HG03159 (cell line): ENCODE results near the gene FAM89B.
"Not testable (repeated sequence)": the region's sequence is repeated elsewhere in the genome, so short reads cannot be mapped to it uniquely, and the experiment has no call there.

ENCODE experiments used
- ATAC-seq: cut with Tn5 transposase; IDR thresholded peaks from one replicate; pipeline ENCODE4 v1.9.1; 2021; ENCODE audit warnings: mild to moderate bottlenecking, moderate library complexity; ENCODE audit not compliant: unreplicated experiment

The FAM89B gene

DNA sequence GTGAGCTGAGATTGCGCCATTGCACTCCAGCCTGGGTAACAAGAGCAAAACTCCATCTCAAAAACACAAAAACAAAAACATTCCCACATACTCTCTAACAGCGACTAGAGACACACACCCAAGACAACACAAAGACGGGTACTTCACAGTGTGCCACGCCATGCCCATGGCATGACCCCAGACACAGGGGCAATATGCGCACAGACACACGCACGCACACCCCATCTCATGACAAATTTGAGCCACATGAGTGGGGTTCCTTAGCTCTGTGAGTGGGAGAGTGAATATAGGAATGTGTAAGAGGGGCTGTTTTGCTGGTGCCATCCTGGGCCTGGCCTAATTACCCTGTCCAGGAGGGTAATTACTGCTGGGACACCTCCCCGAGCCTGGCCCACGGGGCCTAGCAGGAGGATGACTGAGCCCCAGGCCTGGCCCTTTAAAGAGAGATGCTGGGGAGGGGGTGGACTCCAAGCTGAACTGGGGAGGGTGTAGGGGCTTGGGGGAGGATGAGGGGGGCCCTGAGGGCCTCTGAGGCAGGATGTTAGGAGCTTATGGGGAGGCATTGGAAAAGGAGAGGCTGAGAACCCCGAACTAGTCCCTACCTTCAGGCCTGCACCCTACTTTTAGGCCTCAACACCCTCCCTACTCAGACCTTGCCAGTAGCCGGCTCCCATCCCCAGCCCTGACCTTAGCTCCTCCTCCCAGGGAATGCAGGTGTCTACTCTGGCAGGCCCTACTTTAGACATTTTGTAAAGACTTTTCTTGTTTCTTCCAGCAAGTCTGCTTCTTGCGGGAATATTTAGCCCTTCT is 15.7 kb upstream of the FAM89B start:
- ATAC-seq = no peak

DNA sequence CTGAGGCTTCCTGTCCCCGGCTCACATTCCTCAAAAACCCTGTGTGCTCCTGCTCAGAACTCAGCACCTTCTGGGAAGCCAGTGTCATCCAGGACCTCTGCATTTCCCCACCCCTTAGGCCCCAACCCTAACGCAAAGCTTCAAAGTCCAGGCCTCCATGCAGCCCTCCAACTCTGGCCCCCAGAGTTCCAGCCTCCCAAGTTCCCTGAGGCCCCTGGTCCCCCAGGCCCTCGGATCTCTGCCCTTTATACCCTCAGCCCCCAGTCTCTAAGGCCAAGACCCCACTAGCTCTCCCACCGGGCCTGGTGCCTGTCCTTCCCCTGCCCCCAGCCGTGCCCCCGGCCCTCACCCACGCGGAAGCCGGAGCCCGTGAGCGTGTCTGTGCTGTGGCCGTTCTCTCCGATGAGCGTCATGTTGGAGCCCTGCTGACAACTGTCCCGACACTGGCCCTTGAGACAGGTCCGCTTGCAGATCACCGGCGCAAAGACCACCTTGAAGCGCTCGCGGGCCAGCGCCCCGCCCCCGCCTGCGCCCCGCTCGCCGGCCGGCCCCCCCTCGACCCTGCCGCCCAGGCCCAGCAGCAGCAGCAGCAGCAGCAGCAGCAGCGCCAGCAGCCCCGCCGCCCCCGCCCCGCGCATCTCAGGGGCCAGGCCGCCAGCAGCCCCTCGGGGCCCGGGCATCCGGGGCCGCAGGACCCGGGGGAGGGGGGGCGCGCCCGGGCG is 14.9 kb upstream of the FAM89B start:
- no peak for ATAC-seq

DNA sequence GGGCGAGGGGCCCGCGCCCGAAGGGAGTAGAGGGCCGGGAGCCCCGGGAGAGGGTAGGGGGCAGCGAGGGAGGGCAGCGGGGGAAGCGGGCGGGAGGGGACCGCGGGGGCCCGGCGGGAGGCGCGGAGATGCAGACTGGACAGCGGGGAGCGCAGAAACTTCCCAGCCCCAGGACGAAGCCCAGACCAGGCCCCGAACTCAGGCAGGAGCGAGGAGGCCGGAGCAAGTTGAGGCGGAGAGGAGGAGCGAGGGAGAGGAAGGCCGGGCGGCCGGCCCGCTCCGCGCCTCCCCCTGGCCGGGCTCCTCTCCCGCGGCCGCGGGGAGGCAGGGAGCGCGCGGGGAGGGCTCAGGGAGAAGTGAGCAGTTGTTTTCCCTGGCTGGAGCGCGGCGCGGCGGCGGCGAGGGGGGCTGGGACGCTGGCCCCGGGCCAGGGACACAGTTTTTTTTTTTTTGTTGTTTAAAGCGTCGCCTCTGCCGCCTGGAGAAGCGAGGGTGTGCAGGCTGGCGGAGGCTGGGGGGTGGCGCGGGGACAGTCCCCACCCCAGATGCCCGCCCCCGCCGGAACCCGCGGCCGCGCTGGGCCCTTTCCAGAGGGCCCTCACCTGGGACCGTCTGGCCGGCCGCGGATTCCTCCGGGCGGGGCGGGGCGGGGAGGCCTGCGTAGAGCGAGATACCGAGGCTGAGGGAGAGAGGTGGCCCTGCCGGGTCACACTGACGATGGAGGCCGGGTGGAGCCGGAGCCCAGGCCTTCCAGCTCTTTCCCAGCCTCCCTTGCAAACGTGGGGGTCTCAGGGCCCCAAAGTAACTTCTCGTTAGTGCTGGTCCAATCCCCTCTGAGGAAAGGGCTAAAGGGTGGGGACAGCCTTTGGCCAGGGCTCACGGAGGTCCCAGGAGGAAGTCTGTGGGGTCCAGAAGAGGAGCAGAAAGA is 14.1 kb upstream of the FAM89B start, which contains the start of gene LTBP3:
Gene LTBP3, minus strand, starts transcription at position 358 of the 928 bp plus-strand sequence. CDS start 400 bp downstream, outside the sequence.
- no peak for ATAC-seq

DNA sequence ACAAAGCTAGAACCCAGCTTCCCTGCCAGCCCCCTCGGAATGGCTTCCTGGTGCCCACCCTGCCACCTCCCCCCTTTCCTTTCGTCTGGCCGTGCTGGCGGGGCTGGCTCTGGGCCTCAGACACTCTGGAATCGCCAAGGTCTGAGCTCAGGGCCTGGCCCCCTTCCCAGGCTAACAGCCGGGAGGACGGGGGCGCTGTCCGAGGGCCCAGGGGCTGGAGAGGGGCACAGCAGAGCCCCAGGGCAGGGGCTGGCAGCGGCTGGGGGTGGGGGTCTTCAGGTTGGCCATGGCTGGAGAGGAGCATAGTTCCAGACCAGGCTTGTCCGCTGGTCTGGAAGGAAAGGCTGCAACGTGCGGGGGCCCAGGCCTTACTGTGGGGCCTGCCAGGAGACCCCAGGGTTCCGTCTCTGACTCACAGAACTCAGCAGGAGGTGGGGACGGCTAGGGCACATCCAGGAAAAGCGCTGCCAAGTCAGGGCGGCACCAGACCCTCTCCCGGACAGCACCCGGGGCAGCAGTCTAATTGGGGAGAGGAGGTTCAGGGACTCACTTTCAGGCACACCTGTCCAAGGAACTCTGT is 13.3 kb upstream of the FAM89B start:
- no peak for ATAC-seq

DNA sequence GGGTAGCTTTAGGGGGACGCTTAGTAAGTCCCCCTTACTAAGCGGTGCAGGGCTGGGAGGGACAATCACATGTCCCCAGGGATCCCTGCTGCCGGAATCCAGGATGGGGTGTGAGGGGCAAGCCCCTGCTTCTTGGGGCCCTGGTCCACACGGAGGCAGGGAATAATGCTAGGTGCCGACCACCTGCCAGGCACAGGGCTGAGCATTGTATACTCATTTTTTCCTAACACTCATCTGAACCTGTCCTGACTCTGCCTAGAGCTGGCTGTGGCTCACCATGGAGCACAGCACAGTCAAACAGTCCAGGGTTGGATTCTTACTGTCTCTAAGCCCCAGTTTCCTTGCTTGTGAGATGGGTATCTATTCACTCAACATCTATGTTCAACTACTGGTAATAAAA is 12.8 kb upstream of the FAM89B start:
- no peak for ATAC-seq

DNA sequence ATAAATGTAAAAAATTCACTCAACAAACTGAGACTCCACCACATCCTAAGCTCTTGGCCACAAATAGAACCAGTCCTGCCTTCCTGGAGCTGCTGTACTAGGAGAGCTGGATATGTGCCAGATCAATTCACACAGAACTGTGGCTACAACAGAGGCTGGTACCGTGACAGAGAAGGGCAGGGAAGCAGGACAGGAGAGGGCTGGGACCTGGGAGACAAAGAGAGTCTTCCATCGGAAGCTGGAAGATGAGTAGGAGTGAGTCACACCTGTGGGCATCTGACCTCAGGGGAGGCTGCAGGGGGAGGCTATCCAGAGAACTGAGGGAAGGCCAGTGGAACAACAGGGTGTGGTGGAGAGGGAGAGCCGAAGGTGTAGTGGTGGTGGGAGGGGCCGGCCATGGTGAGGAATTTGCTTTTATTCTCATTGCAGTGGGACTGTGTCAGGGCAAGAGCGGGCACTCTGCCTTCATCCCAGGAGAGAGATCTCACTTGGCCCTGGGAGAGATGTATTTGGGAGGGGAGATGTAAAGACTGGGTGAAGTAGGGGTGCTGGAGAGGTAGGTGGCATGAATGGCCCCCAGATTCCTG is 12.3 kb upstream of the FAM89B start:
- ATAC-seq = no peak

DNA sequence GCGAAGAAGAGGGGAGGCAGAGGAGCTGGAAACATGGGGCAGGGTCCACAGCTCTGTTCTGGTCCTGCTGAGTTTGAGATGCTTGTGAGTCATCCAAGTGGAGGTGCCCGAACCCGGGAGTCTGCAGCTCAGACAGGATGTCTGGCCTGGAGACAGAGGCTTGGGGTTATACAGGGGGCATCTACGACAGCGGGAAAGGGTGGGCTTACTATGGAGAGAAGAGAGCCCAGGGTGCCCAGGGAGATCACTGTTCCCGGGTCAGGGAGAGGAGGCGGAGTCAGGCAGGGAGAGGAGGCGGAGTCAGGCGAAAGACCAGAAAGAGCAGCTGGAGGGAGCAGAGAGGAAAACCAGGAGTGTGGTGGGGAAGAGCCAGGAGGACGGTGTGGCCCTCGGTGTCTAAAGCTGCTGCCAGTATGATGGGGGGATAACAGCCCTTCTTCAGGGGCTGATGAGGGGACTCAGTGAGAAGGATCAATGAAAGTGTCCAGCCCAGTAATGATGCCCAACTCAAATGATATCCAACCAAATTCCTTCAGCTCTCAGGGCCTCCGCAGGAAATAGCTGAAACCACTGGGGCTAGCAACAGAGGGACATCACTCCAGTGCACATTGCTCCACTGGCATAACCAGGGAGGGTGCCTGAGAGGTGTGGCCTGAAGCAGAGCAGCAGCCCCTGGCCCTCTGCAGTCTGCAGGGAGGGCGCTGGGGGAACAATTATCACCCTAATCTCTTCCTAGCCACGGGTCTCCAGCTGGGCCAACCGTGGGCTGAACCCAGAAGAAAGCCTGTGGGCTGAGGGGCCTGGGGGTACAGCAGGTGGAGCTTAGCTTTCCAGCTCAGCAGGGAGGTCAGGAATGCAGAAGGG is 11.6 kb upstream of the FAM89B start:
- ATAC-seq = no peak

DNA sequence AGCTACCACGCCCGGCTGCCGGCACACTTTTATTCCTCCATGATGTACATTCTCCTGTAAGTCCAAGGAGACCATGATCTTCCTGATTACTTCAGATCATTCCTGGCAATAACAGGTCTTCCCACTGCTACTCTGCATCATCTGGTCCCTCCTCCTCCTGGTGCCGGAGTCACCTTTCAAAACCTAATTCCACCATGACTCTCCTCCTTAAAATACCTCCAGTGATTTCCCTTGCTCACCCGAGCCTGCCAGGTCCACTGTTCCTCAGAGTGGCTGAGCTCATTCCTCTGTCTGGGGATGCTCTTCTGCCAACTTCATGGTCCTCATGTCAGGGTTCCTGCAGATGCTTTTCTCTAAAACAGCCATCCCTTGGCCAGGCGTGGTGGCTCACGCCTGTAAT is 10.3 kb upstream of the FAM89B start:
- ATAC-seq = no peak

DNA sequence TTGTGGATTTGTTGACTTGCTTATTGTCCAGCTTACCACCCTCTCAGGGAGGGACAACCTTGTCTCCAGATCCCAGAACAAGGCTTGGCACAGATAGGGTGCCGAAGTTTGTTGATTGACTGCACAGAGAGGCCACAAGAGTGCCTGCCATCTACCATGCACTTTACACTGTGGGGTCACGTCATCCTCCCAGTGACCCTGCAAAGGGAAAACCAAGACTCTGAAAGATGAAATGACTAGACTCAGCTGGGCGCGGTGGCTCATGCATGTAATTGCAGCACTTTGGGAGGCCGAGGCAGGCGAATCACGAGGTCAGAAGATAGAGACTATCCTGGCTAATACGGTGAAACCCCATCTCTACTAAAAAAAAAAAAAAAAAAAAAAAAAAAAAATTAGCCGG is 9.6 kb upstream of the FAM89B start:
- ATAC-seq = no peak

DNA sequence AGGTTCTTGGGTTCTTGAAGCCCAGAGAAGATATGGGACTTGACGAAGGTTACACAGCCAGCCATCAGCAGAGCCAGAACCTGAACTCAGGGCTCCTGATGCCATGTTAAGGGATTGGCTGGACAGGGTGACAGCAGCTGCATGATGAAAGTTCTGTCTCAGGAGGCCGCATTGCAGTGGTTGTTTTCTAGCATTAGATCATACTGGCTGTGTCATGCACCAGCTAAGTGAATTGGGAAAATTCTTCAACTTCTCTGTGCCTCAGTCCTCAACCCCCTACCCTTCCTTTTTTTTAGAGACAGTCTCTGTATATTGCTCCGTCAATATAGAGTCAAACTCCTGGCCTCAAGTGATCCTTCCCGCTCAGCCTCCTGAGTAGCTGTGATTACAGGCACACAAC is 8.7 kb upstream of the FAM89B start:
- no peak for ATAC-seq

DNA sequence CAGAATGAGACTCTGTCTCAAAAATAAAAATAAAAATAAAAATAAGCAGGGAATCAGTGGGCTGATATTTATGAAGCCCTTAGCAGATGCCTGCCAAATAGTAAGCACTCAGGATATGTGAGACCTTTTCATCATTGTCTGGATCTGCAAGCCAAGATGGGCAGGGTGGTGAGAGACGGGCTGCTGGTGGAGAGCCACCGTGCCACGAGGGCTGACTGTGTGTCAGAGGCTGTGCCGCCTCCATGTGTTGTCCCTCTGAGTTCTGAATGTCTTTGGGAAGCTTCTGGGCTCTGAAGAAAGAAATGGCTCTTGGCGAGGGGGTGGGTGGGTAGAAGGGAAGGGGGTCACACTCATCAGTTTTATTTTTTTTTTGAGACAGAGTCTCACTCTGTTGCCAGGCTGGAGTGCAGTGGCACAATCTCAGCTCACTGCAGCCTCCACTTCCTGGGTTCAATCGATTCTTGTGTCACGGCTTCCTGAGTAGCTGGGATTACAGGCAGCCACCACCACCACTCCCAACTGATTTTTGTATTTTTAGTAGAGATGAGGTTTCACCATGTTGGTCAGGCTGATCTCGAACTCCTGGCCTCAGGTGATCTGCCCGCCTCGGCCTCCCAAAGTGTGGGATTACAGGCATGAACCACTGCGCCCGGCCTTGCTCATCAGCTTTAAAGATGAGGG is 7.3 kb upstream of the FAM89B start:
- not testable (repeated sequence) for ATAC-seq

DNA sequence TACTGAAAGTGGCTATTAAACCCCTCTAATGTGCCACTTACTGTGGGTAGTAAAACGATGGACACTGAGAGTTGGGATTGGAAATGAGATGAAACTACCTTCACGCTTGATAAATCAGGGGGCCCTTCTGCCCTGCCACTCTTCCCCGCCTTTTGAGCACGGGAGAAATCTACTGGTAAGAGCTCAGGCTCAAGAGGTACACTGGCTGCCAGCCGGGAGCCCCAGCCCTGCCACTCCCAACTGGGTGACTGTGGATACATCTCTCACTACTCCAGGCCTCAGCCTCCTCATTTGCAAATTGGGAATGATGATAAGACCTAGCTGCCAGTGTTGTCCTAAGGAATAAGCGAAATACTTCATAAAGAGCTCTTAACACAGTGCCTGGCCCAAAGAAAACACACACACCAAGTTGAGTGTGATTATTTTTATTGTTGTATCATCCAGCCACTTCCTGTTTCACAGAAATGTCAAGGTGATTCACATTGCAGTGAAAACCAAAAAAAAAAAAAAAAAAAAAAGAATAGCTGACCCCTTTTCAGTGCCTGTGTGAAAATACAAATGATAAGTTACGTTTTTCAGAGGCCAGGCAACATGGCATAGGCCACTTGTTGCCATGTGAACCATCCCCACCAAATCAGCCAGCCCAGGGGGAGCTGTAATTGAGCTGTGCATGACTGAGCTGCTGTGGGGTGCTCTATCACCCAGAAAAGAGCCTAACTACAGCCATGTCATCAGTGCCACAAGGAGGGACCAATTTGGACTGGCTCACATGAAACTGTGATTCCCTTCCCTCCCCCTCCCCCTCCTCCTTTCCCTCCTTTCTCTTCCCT is 6.5 kb upstream of the FAM89B start:
- ATAC-seq = no peak

DNA sequence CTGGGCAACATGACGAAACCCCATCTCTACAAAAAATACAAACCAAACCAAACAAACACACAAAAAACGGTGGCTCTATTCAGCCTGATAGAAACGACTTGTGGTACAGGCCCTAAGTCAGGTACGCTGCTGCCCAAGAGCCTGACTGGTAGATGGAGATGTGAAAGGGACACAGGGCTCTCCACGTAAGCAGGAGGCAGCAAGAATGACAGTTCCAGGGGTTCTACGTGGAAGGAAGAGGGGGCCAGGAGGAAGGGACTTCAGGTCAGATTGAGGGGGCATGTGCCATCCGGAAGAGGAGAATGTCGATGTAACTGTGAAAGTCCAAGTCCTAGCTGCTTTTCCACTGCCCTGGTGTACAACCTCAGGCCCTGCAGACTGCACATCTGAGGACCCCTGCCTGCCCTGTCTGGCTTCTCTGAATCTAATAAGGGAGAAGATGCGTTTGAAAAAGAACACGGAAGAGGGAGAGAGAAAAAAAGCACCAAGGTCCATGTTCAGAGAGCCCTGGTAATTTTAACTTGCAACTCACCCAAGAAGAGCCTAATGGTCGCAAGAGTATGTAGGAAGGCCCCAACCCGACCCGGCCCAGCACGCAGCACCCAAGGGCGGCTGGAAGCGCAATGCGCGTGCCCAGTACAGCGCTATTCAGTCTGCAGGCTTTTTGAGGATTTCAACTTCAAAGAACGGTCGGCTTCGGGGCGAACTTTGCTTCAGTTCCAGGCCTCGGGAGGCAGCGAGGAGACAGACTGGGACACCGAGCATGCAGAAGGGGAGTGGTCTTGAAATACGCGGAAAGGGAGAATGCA is 3.0 kb upstream of the FAM89B start:
- no peak for ATAC-seq

DNA sequence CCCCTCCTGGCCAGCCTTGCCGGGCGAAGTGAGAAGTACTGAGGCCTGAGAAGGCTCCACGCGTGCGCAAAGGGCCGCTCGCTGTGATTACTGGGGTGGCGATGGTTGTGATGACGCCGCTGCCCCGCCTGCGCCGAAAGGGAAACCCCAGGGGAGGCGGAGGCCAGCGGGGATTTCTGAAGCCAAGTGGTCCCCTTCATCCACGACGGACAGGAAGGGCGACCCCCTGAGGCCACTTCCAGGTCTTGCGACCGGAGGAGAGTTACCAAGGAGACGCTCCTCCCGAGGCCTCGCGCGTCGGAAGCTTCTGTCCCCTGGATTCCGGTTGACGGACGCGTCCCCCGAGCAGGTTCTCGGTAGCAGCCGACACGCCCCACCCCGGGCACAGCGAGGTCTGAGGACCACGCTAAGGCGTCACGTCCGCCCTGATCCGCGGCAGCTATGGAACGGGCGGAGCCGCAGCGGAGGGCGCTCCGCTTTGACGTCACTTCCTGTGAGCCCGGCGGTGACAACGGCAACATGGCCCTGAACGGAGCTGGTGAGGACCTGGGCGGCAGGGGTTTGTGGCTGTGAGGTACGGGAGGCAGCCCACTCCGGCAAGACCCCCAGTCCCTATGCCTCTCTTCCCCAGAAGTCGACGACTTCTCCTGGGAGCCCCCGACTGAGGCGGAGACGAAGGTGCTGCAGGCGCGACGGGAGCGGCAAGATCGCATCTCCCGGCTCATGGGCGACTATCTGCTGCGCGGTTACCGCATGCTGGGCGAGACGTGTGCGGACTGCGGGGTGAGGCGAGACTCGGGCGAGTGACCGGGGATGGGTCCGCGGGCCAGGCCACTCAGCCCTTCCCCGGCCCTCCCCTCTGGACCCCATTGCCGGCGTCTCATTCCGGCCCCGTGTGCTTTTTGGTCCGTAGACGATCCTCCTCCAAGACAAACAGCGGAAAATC is 2.1 kb upstream of the FAM89B start, which contains the start of gene ZNRD2:
Gene ZNRD2, plus strand, starts transcription at position 505 of the 946 bp plus-strand sequence. Its CDS starts 15 bp downstream, at position 520.
- ATAC-seq = peak; percentile 55

DNA sequence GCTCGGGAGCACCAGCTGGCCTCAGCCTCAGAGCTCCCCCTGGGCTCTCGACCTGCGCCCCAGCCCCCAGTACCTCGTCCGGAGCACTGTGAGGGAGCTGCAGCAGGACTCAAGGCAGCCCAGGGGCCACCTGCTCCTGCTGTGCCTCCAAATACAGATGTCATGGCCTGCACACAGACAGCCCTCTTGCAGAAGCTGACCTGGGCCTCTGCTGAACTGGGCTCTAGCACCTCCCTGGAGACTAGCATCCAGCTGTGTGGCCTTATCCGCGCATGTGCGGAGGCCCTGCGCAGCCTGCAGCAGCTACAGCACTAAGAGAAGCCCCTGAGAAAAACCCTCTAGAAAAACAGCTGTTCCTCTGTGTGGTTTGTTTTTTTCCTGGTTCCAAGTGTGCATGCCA is 918 bp upstream of the FAM89B start:
- no peak for ATAC-seq

DNA sequence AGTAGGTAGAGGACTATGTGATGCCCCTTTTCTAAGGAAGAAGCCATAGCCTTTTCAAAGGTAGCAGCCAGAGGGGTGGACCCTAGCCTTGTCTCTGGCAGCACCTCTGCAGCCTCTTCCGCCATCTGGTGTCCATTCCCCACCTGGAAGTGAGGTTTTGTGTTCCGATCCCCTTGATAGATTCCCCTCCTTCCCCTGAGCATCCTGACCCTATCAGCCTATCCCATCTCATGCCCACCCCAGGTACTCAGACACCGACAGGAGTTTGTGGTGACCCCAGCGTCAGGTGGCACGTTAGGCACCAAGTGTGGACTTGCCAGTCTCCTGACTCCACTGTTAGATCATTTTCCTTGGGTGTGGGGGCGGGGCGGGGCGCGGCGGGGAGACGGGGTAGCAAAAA is 398 bp upstream of the FAM89B start:
- ATAC-seq = no peak
